T-helper 1 cell treated with Interleukin-12 subunit alpha and Interleukin-12 subunit beta and Interleukin-4 antibody, amounts not matched to agents 30 ng/mL and 1 ng/mL, for 36 hours (primary cell): ENCODE results near the gene LEFTY1. TPM values are rescaled to one million over a fixed set of nuclear protein-coding genes. Genes with fewer than 3 reads are reported as not detected.
"Not testable (repeated sequence)": the region's sequence is repeated elsewhere in the genome, so short reads cannot be mapped to it uniquely, and the experiment has no call there.

Experiments
- intact Hi-C: fragments of 100-400 bp; cut with micrococcal nuclease; formaldehyde crosslinking; loops from one replicate; pipeline ENCODE4 v1.15.1; 2024
- total RNA-seq: library from RNA; stranded (reverse); gene quantifications from 2 replicates; pipeline ENCODE4 v1.2.3, GENCODE V29; 2022

The LEFTY1 gene
- total RNA-seq, 1 donor from 2014 or later: not detected

GRCh38 chr1:225852413-225853124 is 36.4 kb downstream of the LEFTY1 start:
- intact Hi-C loops: no loop called here

GRCh38 chr1:225851805-225852204 is 37.1 kb downstream of the LEFTY1 start:
- intact Hi-C loops: loop anchor here (2.0 kb wide), 1 partner anchor 15 kb away; no protein-coding TSS in a partner anchor

- intact Hi-C loops: loop anchor here (2.0 kb wide), 1 partner anchor 16 kb away; no protein-coding TSS in a partner anchor
Observed at GRCh38 chr1:225850370-225850769, 38.6 kb downstream of the LEFTY1 start.

GRCh38 chr1:225849925-225850324 is 39.0 kb downstream of the LEFTY1 start:
- intact Hi-C loops: loop anchor here (2.0 to 5.0 kb wide), 2 partner anchors 17 to 298 kb away; no protein-coding TSS in a partner anchor

- intact Hi-C loops: loop anchor here (5.0 kb wide), 1 partner anchor 296 kb away; no protein-coding TSS in a partner anchor
Observed at GRCh38 chr1:225848030-225848955, 40.7 kb downstream of the LEFTY1 start.

GRCh38 chr1:225847610-225848009 is 41.3 kb downstream of the LEFTY1 start:
- intact Hi-C loops: loop anchor here (5.0 kb wide), 1 partner anchor 295 kb away; no protein-coding TSS in a partner anchor

- intact Hi-C loops: loop anchor here (5.0 kb wide), 1 partner anchor 294 kb away; no protein-coding TSS in a partner anchor
Observed at GRCh38 chr1:225846331-225847310, 42.3 kb downstream of the LEFTY1 start.

GRCh38 chr1:225845571-225846259 is 43.2 kb downstream of the LEFTY1 start:
- intact Hi-C loops: loop anchor here (1.0 to 5.0 kb wide), 2 partner anchors 293 to 370 kb away; no protein-coding TSS in a partner anchor

- intact Hi-C loops: loop anchor here (1.0 to 5.0 kb wide), 2 partner anchors 293 to 370 kb away; no protein-coding TSS in a partner anchor
Observed at GRCh38 chr1:225845097-225845496, 43.8 kb downstream of the LEFTY1 start.

GRCh38 chr1:225844236-225845061 is 44.5 kb downstream of the LEFTY1 start:
- intact Hi-C loops: loop anchor here (1.0 to 5.0 kb wide), 2 partner anchors 292 to 369 kb away; no protein-coding TSS in a partner anchor

- intact Hi-C loops: no loop called here
Observed at GRCh38 chr1:225843426-225843795, 45.5 kb downstream of the LEFTY1 start.

GRCh38 chr1:225842788-225843425 is 46.0 kb downstream of the LEFTY1 start:
- intact Hi-C loops: no loop called here

- intact Hi-C loops: no loop called here
Observed at GRCh38 chr1:225842074-225842473, 46.9 kb downstream of the LEFTY1 start.

GRCh38 chr1:225840713-225841112 is 48.2 kb downstream of the LEFTY1 start:
- intact Hi-C loops: no loop called here

GRCh38 chr1:225840223-225840610 is 48.7 kb downstream of the LEFTY1 start:
- intact Hi-C loops: no loop called here

- intact Hi-C loops: no loop called here
Observed at GRCh38 chr1:225838793-225839192, 50.2 kb downstream of the LEFTY1 start.

GRCh38 chr1:225836296-225836695 is 52.6 kb downstream of the LEFTY1 start:
- intact Hi-C loops: not testable (repeated sequence)
